Naive thymus-derived CD8-positive, alpha-beta T cell (primary cell): ENCODE measurements around the gene MFAP3L. TPM values are rescaled to one million over a fixed set of nuclear protein-coding genes. Genes with fewer than 3 reads are reported as not detected.
A peak's percentile ranks its signal among the peaks of the same experiment; 100 is the strongest.
"Not testable (repeated sequence)": the region's sequence is repeated elsewhere in the genome, so short reads cannot be mapped to it uniquely, and the experiment has no call there.

Experiments used
- ATAC-seq, 2 donors: fragments of 150-1000 bp; cut with Tn5 transposase in 1 of 2; sonication (Bioruptor Pico), chemical (Tn5 transposase) in 1 of 2; 1 replicate in 1 of 2; 2 replicates in 1 of 2; pipeline ENCODE4 v1.10.0; 2021; ENCODE audit warnings: mild to moderate bottlenecking in 2 of 2, moderate library complexity in 2 of 2
- POLR2A ChIA-PET: fragments of 350-600 bp; sonication (Branson Sonifier 250); formaldehyde crosslinking; loops from one replicate; lab custom pipeline; 2021; ENCODE audit warnings: antibody characterized with exemption; lab: Charles Lee
- DNase-seq, 10 donors: peaks; one replicate each; pipeline versions ENCODE4 v3.0.0 to v3.0.0-alpha.2; 2020 to 2022
- H3K27ac Mint-ChIP-seq, 10 donors: one replicate each; pipeline ENCODE4 v1.8.0; 2020 to 2022; ENCODE audit warnings: mild to moderate bottlenecking in 10 of 10, mixed read lengths in 10 of 10, moderate library complexity in 4 of 10, inconsistent platforms in 1 of 10
- H3K27me3 Mint-ChIP-seq, 5 donors: one replicate each; pipeline ENCODE4 v1.8.0; 2021 to 2022; ENCODE audit warnings: mixed read lengths in 5 of 5
- H3K36me3 Mint-ChIP-seq, 3 donors: one replicate each; pipeline ENCODE4 v1.8.0; 2020 to 2022; ENCODE audit warnings: mixed read lengths in 3 of 3, mild to moderate bottlenecking in 2 of 3, inconsistent platforms in 1 of 3
- H3K4me1 Mint-ChIP-seq, 4 donors: one replicate each; pipeline ENCODE4 v1.8.0; 2021 to 2022; ENCODE audit warnings: mixed read lengths in 4 of 4
- H3K4me3 Mint-ChIP-seq, 10 donors: one replicate each; pipeline ENCODE4 v1.8.0; 2020 to 2022; ENCODE audit warnings: mild to moderate bottlenecking in 10 of 10, mixed read lengths in 10 of 10, moderate library complexity in 6 of 10, inconsistent platforms in 1 of 10
- H3K9me3 Mint-ChIP-seq, 9 donors: one replicate each; pipeline ENCODE4 v1.8.0; 2020 to 2022; ENCODE audit warnings: mixed read lengths in 9 of 9, mild to moderate bottlenecking in 3 of 9, inconsistent platforms in 1 of 9, moderate library complexity in 1 of 9
- polyA plus RNA-seq, 3 donors: library from polyadenylated mRNA; unstranded; fragments of 300-500 nt; fragmentation: Illumina TruSeq; gene quantifications; one replicate each; pipeline ENCODE4 v1.2.3, GENCODE V29; 2021
- total RNA-seq, 8 experiments: library from RNA in 2 of 8; stranded (reverse) in 2 of 8; gene quantifications; one replicate each; pipeline ENCODE4 v1.2.3 and lab custom pipeline; 2021 to 2026

The MFAP3L gene
- total and polyA plus RNA-seq, 5 experiments from 2014 or later: 0.14 to 4.0 (median 1.6) TPM; not detected in 1

DNA sequence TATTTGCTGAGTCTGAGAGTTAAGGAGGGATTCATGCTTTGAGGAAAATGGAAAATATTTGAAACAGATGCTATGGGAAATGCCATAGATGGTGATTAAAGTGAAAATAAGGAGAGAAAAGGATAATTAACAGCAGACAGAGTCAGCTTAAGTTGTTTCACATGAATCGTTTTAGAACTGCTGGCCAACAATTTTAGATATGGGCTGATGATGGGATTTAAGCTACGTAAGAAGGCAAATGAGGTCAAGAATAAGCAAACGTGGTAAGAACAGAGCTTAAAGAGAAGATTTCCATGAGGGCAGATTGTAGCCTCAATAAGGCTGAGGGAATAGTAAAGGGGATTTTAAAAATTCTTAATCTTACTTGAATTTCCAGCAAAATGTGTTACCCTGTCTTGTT is 77.9 kb downstream of the MFAP3L start:
- POLR2A ChIA-PET: no interaction called here
- ATAC-seq: no peak
- H3K9me3 Mint-ChIP-seq: no peaks in the 10 kb centered on the region

DNA sequence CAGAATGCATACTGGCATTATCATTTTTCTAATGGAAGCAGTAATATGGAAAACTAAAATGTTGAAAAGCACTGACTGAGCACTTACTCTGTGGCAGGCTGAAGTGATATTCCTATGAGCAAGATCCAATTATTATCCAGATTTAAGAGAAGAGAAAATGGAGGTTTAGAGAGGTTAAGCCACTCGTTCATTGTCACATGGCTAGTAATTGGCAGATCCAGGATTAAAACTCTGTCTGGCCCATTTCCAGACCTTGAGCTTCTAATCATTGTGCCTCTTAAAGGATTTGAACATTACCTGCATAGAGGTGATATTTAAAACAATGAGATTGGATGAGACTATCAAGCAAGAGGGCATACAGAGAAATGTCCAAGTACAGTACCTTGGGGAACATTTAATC is 80.6 kb downstream of the MFAP3L start:
- H3K27me3 Mint-ChIP-seq: peaks cover 5 to 23% (median 12%) of the 10 kb centered on the region in 5 donors
- no peaks in the 10 kb centered on the region for H3K36me3 Mint-ChIP-seq
- H3K27ac Mint-ChIP-seq: no peak overlapping the region
- no peak overlapping the region for H3K4me3 Mint-ChIP-seq
- H3K4me1 Mint-ChIP-seq: no peaks in the 10 kb centered on the region
- no peaks in the 10 kb centered on the region for H3K9me3 Mint-ChIP-seq
- ATAC-seq (no peak), DNase-seq (no peak)
- POLR2A ChIA-PET: no interaction called here

More for the DNA sequence above, 77.9 kb downstream of the MFAP3L start:
- Mint-ChIP-seq H3K4me1 (peaks cover 0 to 14% (median 4%) of the 10 kb centered on the region in 4 donors), H3K27ac (peak overlapping the region in 1 of 10 donors; percentile 2), H3K27me3 (peaks cover 5 to 19% (median 13%) of the 10 kb centered on the region in 5 donors), H3K4me3 (no peak overlapping the region), H3K36me3 (no peaks in the 10 kb centered on the region)
- no peak for DNase-seq

DNA sequence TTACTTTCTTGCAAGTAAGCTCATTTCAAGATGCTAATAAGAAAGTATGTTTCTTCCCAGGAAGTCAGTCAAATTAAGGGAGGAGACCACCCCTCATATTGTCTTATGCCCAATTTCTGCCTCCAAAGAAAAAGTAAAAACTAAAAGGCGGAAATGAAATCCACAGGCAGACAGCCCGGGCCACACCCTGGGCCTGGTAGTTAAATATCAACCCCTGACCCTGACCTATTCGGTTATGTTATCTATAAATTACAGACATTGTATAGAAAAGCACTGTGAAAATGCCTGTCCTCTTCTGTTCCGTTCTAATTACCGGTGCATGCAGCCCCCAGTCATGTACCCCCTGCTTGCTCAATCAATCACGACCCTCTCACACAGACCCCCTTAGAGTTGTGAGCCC is 82.6 kb downstream of the MFAP3L start:
- DNase-seq, ATAC-seq, H3K4me3 Mint-ChIP-seq, H3K27ac Mint-ChIP-seq, H3K9me3 Mint-ChIP-seq, POLR2A ChIA-PET, H3K36me3 Mint-ChIP-seq, H3K4me1 Mint-ChIP-seq: not testable (repeated sequence)
- H3K27me3 Mint-ChIP-seq: peaks cover under 1 to 14% (median 1%) of the 10 kb centered on the region in 5 donors

DNA sequence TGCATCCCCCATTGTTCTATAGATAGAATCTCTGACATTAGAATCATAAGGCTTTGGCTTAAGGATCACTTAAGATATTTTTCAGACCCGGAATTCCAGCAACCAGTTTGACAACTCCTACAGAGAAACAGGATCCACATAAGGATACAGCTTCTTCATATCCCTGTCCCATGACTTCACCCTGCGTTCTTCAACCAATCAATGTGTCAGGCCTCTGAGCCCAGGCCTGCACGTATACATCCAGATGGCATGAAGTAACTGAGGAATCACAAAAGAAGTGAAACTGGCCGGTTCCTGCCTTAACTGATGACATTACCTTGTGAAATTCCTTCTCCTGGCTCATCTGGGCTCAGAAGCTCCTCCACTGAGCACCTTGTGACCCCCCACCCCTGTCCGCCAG is 85.1 kb downstream of the MFAP3L start:
- no peak for ATAC-seq
- Mint-ChIP-seq H3K4me3 (no peak overlapping the region), H3K9me3 (no peaks in the 10 kb centered on the region), H3K4me1 (no peaks in the 10 kb centered on the region), H3K27ac (no peak overlapping the region), H3K27me3 (peaks cover 0 to 4% (median 0%) of the 10 kb centered on the region in 5 donors), H3K36me3 (no peaks in the 10 kb centered on the region)
- no peak for DNase-seq
- POLR2A ChIA-PET: no interaction called here

DNA sequence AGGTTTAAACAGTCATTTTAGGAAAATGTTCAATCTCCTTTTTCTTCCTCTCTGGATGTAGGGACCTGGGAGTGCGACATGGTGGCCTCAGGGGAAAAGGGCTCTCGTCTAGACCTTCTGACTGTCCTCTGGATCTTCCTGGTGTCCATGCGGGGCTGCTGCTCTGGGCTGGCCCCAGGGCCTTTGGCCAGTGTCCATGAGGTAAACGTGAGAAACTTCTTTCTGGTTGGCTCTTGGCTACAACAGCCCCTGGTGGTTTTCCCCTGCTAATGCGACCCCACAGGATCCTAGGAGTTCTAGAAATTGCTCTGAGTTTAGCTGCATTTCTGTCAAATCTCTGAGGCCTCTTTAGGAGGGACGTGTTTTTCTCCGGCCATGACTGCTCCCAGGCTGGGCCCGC is 85.7 kb downstream of the MFAP3L start:
- no peak overlapping the region for H3K27ac Mint-ChIP-seq
- peaks cover 0 to 4% (median 0%) of the 10 kb centered on the region in 5 donors for H3K27me3 Mint-ChIP-seq
- no peak overlapping the region for H3K4me3 Mint-ChIP-seq
- no peaks in the 10 kb centered on the region for H3K36me3 Mint-ChIP-seq
- ATAC-seq (no peak), DNase-seq (no peak)
- no peaks in the 10 kb centered on the region for H3K9me3 Mint-ChIP-seq
- H3K4me1 Mint-ChIP-seq: no peaks in the 10 kb centered on the region
- POLR2A ChIA-PET: no interaction called here

Other genes starting within 250 kb of the MFAP3L start
- gene AADAT, start 63.6 kb upstream of the MFAP3L start, total RNA-seq: not detected
- gene AADAT, start 63.6 kb upstream of the MFAP3L start, polyA plus RNA-seq: not detected